NCI-H1417 treated with DMSO at 0.1 percent for 48 hours (cell line): ENCODE results near the gene KIF5C.
"Not testable (repeated sequence)": the region's sequence is repeated elsewhere in the genome, so short reads cannot be mapped to it uniquely, and the experiment has no call there.

ENCODE experiments used
- DNase-seq: peaks from one replicate; lab custom pipeline; 2025; lab: John Stamatoyannopoulos, UW

KIF5C gene

GRCh38 chr2:148874868-148875341 lies at the start of gene KIF5C:
TSS of gene KIF5C (plus strand) at chr2:148875227. CDS start at chr2:148875618, 391 bp downstream.
- peak; percentile 37 for DNase-seq

GRCh38 chr2:148826791-148827190 lies 48.2 kb upstream of the KIF5C start:
- DNase-seq = no peak

DNA sequence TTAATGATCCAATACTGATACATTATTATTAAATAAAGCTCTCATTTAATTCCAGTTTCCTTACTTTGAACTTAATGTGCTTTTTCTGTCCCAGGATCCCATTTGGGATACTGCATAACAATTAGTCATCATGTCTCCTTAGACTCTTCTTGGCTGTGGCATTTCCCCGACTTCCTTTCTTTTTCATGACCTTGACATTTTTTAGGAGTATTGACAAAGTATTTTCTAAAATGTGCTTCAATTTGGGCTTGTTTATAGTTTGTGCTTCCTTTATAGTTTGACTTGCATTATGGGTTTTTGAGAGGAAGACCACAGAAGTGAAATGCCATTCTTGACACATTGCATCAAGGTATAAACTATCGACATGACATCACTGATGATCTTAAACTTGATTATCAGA lies 46.1 kb upstream of the KIF5C start:
- no peak for DNase-seq

- no peak for DNase-seq
Observed at GRCh38 chr2:148829618-148830017, 45.4 kb upstream of the KIF5C start.

DNA sequence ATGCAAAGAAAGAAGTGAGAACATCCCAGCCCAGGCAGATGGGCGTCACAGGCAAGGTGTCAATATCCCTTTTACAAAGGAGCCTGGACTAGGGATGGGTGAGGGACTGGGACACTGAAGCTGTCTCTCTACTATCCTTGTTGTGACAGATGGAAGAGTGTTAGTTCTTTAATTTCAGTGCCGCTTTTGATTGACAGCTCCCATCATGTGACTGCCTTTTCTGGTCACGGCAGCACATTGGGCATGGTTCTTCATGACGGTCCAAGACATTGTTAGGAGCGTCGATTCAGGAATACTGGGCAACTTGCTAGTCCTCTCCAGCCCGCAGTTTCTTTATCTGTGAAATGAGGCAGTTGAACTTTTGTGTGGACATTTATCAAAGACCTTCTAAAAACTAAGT lies 42.4 kb upstream of the KIF5C start:
- DNase-seq = no peak

DNA sequence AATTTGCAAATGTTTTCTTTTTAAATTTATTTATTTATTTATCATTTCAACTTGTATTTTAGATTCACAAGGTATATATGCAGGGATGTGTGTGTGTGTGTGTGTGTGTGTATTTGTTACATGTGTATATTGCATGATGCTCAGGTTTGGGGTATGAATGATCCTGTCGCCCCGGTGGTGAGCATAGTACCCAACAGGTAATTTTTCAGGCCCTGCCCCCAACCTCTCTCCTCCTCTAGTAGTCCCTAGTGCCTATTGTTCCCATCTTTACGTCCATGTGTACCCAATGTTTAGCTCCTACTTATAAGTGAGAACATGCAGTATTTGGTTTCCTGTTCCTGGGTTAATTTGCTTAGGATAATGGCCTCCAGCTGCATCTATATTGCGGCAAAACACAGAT lies 33.0 kb upstream of the KIF5C start:
- DNase-seq = no peak

DNA sequence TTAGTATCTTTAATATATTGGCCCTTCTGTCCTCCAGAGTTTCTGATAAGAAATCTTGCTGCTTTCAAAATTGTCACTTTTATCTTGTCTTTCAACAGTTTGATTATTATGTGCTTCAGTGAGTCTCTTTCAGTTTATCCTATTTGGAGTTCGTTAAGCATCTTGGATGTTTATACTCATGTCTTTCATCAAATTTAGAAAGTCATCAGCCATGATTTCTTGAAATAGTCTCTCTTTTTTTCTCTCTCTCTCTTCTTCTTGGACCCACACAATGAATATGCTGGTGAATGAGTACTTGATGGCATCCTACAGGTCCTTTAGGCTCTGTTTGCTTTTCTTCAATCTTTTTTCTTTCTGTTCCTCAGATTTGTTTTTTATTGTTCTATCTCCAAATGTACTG lies 26.9 kb upstream of the KIF5C start:
- no peak for DNase-seq

- no peak for DNase-seq
Observed at GRCh38 chr2:148853458-148853857, 21.6 kb upstream of the KIF5C start.

DNA sequence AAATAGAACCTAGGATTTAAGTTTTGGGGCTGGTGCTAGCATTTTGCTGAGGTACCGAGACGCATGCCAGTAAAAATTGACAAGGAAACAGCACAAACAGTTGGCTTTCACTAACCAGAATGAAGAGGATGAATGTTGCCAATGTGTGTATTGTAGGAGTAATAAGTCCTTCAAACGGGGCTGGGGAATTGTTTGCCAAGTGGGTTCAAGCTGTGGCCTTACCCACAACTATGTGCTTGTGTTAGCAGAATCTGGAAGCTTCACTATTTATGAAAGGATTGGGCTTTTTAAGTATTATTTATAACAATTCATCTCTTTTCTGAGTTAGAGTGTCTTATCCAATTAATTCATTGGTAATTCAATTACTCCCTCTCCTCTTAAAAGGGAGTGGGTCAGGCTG lies 15.0 kb upstream of the KIF5C start:
- no peak for DNase-seq

GRCh38 chr2:148861367-148861766 lies 13.7 kb upstream of the KIF5C start:
- DNase-seq = no peak

DNA sequence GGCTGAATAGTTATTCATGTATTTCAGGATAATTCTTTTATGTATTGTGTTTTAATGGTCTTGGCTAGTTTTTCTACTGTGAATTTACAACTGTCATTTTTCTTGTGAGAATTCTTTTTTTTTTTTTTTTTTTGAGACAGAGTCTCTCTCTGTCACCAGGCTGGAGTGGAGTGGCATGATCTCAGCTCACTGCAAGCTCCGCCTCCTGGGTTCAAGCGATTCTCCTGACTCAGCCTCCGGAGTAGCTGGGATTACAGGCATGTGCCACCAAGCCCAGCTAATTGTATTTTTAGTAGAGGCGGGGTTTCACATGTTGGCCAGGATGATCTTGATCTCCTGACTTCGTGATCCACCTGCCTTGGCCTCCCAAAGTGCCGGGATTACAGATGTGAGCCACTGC lies 12.5 kb upstream of the KIF5C start:
- DNase-seq = not testable (repeated sequence)

GRCh38 chr2:148865512-148865911 lies 9.5 kb upstream of the KIF5C start:
- DNase-seq = no peak

- no peak for DNase-seq
Observed at GRCh38 chr2:148866091-148866490, 8.9 kb upstream of the KIF5C start.

- DNase-seq = no peak
Observed at GRCh38 chr2:148867079-148867769, 7.8 kb upstream of the KIF5C start.

DNA sequence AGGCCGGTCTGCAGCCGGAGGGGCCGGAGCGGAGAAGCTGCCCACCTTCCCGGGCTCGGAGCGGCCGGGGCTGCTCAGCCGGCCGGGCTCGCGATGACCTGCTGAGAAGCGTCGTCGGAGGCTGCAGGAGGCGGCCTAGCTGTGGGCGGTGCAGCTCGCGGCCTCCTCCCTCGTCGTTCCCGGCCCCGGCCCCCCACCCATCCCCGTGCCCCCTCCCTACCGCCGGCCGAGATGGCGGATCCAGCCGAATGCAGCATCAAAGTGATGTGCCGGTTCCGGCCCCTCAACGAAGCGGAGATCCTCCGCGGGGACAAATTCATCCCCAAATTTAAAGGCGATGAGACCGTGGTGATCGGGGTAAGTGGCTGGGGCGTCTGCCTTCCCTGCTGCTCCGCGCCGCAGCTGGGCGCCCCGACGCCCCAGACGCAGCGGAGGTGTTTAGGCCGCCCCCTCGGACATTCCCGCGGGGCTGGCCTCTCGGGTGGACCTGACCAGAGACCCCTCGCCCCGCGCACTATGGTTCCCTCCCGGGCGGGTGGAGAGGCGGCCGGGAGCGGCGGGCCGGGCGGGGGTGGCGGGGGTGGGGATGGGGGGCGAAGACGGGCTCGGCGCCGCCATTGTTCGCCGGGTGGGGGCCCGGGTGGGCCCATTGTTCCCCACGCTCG lies 492 bp downstream of the KIF5C start:
- DNase-seq = no peak

DNA sequence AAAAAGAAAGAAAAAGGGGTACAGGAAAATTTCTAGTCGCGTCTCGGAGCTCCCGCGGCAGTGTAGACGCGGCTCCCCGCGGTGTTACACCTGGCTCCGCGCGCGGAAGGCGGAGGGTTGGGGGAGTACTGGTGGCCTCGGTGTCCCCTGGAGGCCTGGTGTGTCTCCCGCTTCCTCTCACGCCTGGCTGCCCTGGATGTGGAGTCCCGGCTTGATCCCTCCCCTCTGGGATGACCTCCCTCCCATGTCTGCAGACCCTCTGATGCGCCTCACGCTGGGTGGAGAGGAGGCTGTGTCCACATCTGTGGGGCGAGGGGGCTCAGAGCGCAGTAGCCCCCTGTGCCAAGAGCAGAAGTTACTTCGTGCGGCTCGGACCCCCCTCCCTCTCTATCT lies 1.2 kb downstream of the KIF5C start:
- no peak for DNase-seq

GRCh38 chr2:148876595-148877402 lies 1.8 kb downstream of the KIF5C start:
- DNase-seq = peak; percentile 71

GRCh38 chr2:148877403-148877740 lies 2.3 kb downstream of the KIF5C start:
- DNase-seq = no peak

DNA sequence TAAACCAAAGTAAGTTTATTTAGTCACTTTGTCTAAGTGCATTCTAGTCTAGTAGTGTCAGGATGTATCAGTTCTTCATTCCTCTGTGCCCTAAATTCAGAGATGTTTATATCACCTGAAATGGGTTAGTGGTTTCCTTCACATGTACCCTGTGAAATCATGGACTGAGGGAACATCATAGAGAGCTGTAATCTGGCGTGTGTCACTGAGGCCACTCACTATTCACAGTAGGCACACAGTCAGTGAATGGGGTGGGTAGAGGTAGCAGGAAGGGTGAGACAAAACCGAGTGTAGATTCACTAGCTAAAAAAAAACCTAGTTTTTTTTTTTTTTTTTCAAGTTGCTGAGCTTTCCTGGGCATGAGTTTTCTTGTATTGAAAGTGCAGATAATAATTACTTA lies 5.6 kb downstream of the KIF5C start:
- no peak for DNase-seq

- no peak for DNase-seq
Observed at GRCh38 chr2:148882051-148882450, 7.0 kb downstream of the KIF5C start.

GRCh38 chr2:148885209-148885608 lies 10.2 kb downstream of the KIF5C start:
- DNase-seq = no peak

DNA sequence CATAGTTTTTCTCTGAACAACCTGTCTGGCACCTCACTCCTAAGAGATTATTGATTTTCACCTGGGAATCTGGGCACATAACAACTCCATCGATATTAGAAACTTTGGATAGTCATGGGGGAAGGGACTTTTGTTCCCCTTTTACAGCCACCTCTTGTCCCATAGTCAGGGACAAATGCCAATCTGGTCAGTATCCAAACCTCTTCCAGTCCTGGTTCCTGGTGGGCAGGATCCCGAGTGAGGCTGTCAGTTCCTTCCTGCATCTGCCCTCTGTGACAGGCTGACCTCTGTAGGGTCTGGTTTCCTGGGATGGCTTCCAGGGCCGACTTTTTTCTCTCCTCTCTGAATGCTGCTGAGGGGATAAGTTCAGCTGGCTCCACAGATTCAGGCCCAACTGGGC lies 11.0 kb downstream of the KIF5C start:
- DNase-seq = no peak
